PFSK-1 (cell line): ENCODE data around the gene WDR35.

Experiments used
- FOXP2 ChIP-seq: optimal IDR thresholded peaks from 2 replicates; pipeline ENCODE3; 2011; ENCODE audit warnings: borderline replicate concordance, control low read depth, inconsistent platforms; ENCODE audit not compliant: insufficient read depth; ENCODE audit errors: extremely low read length, extremely low read depth
- POLR2AphosphoS5 ChIP-seq: IDR thresholded peaks from 2 replicates; pipeline ENCODE4 v1.6.1; 2012; ENCODE audit warnings: low read depth, mild to moderate bottlenecking, control low read depth, low read length, moderate library complexity
- SIN3A ChIP-seq: IDR thresholded peaks from 2 replicates; pipeline ENCODE4 v1.6.1; 2012; ENCODE audit warnings: mild to moderate bottlenecking, low read length, moderate library complexity, borderline replicate concordance; ENCODE audit not compliant: insufficient read depth
- TAF1 ChIP-seq: IDR thresholded peaks from 2 replicates; pipeline ENCODE4 v1.6.1; 2012; ENCODE audit warnings: low read length, control low read depth, borderline replicate concordance; ENCODE audit not compliant: insufficient read depth
- TF ChIP-seq, protein P1 (sequence below), 2 experiments: IDR thresholded peaks; 2 replicates each; pipeline versions ENCODE4 v1.6.1 to v1.8.0; 2011 to 2012; ENCODE audit warnings: low read depth in 2 of 2, low read length in 2 of 2, control low read depth in 1 of 2, inconsistent platforms in 1 of 2, mild to moderate bottlenecking in 1 of 2, moderate library complexity in 1 of 2; ENCODE audit not compliant: insufficient read depth in 1 of 2

Gene WDR35

DNA sequence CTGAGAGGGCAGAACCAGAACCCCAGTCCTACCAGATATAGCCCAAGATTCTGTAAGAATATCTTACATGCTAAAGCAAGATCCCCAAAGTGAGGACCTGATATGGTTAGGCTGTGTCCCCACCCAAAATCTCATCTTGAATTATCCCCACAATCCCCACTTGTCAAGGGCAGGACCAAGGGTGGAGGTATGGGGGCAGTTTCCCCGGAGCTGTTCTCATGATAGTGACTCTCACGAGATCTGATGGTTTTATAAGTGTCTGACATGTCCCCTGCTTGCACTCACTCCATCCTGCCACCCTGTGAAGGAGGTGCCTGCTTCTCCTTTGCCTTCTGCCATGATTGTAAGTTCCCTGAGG, 108.0 kb downstream of the WDR35 start:
- no peak for TF ChIP-seq SIN3A
- TF ChIP-seq POLR2AphosphoS5 = no peak

DNA sequence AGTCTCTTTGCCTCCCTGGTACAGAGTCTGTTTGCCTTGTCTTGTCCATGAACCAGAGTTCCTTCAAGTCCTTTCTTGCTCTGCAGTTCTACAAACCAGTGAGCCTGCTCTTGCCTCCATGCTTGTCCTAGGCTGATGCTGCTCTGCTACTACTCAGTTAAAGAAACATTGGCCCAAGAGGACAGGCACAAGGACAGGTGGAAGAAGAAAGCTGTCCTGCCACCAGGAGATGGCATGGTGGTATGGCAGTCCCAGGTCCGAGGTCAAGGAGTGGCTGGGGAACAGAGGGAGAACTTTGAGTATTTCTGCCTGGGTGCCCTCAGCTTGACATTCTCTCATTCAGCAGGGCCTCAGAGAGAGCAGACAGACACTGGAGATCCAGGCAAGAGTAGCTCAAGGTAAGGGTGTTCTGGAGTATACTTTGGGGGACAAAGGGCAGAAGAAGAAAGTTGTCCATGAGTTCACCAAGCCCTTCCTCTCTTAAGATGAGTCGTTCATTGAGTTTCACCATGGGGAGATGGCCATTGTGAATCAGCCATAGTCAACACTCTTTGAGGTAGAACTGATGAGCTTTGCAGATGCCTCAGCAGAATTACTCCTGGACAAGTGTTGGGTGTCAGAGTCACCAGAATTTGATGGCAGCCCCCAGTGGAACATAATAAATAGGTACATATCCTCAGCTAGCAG, 108.5 kb downstream of the WDR35 start:
- no peak for TF ChIP-seq TAF1

DNA sequence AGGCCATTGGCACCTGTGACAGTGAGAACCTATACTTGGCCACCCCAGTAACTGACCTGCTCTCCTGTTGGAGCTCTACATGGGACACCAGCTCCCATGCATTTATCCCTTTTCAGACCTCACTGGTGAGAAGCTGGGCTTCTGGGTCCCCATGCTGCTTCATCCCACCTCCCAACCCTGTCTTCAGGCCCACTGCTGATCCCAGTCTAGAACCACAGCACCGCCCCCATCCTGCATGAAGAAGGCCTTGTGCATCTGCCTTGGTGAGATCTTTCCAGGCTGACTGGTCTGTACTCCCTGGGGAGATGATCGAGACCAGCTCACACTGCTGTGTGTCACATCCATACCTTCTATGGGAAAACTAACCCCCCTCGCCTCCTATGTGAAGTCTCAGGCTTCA, 110.8 kb downstream of the WDR35 start:
- TF ChIP-seq POLR2AphosphoS5 = no peak
- TF ChIP-seq, protein P1, sequence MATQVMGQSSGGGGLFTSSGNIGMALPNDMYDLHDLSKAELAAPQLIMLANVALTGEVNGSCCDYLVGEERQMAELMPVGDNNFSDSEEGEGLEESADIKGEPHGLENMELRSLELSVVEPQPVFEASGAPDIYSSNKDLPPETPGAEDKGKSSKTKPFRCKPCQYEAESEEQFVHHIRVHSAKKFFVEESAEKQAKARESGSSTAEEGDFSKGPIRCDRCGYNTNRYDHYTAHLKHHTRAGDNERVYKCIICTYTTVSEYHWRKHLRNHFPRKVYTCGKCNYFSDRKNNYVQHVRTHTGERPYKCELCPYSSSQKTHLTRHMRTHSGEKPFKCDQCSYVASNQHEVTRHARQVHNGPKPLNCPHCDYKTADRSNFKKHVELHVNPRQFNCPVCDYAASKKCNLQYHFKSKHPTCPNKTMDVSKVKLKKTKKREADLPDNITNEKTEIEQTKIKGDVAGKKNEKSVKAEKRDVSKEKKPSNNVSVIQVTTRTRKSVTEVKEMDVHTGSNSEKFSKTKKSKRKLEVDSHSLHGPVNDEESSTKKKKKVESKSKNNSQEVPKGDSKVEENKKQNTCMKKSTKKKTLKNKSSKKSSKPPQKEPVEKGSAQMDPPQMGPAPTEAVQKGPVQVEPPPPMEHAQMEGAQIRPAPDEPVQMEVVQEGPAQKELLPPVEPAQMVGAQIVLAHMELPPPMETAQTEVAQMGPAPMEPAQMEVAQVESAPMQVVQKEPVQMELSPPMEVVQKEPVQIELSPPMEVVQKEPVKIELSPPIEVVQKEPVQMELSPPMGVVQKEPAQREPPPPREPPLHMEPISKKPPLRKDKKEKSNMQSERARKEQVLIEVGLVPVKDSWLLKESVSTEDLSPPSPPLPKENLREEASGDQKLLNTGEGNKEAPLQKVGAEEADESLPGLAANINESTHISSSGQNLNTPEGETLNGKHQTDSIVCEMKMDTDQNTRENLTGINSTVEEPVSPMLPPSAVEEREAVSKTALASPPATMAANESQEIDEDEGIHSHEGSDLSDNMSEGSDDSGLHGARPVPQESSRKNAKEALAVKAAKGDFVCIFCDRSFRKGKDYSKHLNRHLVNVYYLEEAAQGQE (IDR thresholded peaks at IDR 0.05; ENCODE audit: insufficient read depth in 1 of 2, low read depth in 2 of 2, low read length in 2 of 2) = no peak
- TF ChIP-seq FOXP2 = no peak
- TF ChIP-seq TAF1 = no peak
- no peak for TF ChIP-seq SIN3A

DNA sequence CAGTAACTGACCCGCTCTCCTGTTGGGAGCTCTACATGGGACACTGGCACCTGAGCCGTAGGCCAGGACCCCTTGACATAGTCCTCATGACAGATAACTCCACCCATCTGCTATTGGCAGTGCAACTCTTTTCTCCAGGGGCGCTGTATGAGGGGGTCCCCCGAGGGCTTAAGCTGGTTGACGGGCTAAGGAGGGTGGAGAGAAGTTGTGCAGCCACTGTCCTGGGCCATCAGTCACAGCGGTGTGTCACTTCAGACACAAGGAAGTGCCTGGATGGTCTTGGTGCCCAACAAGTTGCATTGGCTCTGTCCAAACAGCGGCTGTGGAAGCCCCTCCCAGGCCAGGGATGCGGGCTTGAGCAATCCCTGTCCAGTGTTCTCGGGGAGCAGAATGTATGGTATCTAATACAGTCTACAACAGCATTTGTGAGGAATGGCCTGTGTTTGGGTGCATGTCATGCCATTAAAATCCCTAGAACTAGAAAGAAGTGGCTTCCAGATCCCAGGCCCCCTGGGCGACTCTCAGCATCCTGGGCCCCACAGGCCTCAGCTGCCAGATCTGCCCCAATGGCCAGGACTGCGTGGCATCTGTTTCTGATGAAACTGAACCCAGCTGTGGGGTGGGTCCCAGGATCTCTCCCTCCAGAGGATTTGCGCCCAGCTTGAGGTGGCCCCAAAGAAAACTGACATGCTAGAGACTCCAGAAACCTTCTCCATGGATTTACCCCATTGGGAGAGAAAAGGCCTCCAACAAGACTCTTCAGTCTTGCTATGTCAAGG, 111.4 kb downstream of the WDR35 start:
- no peak for TF ChIP-seq POLR2AphosphoS5
- TF ChIP-seq FOXP2 = no peak
- TF ChIP-seq, protein P1 (IDR thresholded peaks at IDR 0.05; ENCODE audit: insufficient read depth in 1 of 2, low read depth in 2 of 2, low read length in 2 of 2) = no peak
- TF ChIP-seq TAF1 = no peak
- no peak for TF ChIP-seq SIN3A

DNA sequence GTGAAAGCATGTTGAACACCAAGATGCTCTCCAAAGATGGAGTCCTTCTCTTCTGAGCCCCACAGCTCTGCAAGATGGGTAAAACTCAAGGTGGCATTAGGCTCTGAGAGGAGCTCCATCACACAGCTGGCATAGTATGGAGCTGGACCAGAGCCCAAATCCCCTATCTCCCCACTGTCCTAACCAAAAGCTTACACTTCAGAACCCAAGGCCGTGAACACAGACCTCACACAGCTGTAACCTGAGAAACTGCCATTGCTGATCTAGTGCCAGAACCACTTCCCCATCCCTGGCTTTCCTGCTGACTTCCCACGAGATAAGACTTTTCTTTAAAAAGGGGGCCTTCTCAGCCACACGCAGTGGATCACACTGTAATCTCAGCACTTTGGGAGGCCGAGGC, 113.2 kb downstream of the WDR35 start:
- TF ChIP-seq, protein P1 (IDR thresholded peaks at IDR 0.05; ENCODE audit: insufficient read depth in 1 of 2, low read depth in 2 of 2, low read length in 2 of 2) = no peak
- TF ChIP-seq FOXP2 (no peak), TAF1 (no peak), SIN3A (no peak), POLR2AphosphoS5 (no peak)

DNA sequence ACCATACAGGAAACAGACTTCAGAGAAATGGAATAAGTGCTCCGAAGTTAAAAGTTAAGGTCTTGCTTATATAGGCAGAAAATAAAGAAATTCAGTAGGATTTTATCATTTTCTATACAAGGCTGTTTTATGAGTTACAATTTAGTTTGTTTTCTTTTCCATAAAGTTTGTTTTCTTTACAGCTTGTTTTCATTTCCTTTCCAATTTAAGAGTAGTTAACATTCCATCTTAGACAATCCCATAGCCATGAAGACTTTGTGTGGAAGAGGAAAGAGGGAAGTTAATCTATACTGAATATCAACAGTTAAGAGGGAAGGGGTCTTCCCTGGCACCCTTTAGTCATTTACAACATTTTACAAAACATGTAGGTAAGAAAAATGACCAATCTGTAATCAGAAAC, 114.6 kb downstream of the WDR35 start:
- TF ChIP-seq TAF1 (no peak), FOXP2 (no peak), SIN3A (no peak), POLR2AphosphoS5 (no peak)
- TF ChIP-seq, protein P1 (IDR thresholded peaks at IDR 0.05; ENCODE audit: insufficient read depth in 1 of 2, low read depth in 2 of 2, low read length in 2 of 2) = no peak
